ENCODE results near the gene UBXN7. TPM values are rescaled to one million over a fixed set of nuclear protein-coding genes. Genes with fewer than 3 reads are reported as not detected.
"Not testable (repeated sequence)": the region's sequence is repeated elsewhere in the genome, so short reads cannot be mapped to it uniquely, and the experiment has no call there.

The UBXN7 gene
- total RNA-seq, 6 experiments from 2014 or later: 4.9 to 22.3 (median 19.1) TPM

DNA sequence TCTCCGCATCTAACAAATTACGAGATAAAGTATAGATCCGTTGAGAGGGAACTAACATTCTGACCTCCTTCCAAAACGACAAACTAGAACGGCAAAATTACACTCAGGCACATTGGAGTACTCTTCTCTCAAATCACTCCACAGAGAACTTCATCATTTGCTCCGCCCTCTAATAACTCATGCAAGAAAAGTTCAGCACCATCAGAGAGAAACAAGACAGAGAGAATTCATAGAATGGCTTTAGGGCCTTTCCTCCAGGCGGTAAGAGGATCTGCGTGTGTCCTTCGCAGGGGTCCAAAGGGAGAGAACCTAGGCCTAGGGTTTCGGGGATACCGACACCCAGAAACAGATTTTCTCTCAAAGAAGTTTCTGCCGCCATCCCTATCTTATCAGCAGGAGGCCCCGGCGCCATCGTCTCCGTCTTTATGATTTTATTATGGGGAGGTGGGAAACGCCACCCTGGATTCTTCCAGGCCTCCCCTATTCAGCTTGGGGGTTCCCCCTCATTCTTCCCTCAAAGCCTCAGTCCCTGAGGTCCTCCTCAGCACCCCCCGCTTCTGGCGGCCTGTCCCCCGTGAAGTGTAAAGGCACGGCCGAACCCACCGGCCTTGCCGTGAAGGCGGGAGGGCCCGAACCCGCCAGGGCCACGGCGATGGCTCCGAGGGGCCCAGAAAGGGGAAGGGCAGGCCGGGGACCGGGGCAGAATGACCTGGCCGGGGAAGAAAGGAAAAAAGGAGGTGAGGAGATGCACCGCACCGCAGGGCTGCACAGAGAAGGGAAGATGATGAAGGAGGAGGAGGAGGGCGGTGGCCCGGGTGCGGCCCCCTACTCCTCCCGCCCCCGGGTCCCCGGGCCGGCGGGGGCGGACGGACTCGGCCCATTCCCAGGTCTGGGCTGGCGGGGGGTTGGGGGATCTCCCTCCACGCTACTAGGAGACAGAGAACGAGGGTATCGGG lies 768 bp downstream of the UBXN7 start:
- Histone ChIP-seq H3K27ac (peak overlapping the region; percentile 82 to 91 (median 86)), H3K27me3 (no peaks in the 10 kb centered on the region), H3K36me3 (no peaks in the 10 kb centered on the region), H3K4me3 (peak overlapping the region; percentile 95 to 99 (median 98)), H3K4me1 (no peaks in the 10 kb centered on the region), H3K9me3 (no peaks in the 10 kb centered on the region)
- ATAC-seq (peak; percentile 22 to 46 (median 36)), DNase-seq (peak; percentile 30 to 62 (median 54))
- under 1% methylated on average over 27 of the region's 50 CpGs for WGBS (ENCODE audit: insufficient coverage, low coverage, low lambda C conversion rate, missing lambda C conversion rate)
- no peak for TF ChIP-seq POLR2A (IDR thresholded peaks at IDR 0.05)
- TF ChIP-seq, protein P1, sequence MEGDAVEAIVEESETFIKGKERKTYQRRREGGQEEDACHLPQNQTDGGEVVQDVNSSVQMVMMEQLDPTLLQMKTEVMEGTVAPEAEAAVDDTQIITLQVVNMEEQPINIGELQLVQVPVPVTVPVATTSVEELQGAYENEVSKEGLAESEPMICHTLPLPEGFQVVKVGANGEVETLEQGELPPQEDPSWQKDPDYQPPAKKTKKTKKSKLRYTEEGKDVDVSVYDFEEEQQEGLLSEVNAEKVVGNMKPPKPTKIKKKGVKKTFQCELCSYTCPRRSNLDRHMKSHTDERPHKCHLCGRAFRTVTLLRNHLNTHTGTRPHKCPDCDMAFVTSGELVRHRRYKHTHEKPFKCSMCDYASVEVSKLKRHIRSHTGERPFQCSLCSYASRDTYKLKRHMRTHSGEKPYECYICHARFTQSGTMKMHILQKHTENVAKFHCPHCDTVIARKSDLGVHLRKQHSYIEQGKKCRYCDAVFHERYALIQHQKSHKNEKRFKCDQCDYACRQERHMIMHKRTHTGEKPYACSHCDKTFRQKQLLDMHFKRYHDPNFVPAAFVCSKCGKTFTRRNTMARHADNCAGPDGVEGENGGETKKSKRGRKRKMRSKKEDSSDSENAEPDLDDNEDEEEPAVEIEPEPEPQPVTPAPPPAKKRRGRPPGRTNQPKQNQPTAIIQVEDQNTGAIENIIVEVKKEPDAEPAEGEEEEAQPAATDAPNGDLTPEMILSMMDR (IDR thresholded peaks at IDR 0.05): no peak
- intact Hi-C loops (cut with DNase I): no loop called here

DNA sequence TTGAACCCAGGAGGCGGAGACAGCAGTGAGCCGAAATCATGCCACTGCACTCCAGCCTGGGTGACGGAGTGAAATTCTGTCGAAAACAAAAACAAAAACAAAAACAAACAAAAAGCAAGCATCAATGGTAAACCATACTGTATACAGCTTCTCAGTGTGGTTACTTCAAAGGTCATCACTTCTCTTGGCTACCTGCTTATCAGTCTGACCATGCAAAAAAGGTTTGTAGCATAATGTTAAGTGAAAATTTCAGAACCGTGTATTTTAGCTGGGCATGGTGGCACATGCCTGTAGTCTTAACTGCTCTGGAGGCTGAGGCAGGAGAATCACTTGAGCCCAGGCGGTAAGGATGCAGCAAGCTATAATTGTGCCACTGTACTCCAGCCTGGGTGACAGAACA lies 4.2 kb downstream of the UBXN7 start:
- TF ChIP-seq, protein P1 (IDR thresholded peaks at IDR 0.05): no peak
- no peak for TF ChIP-seq POLR2A (IDR thresholded peaks at IDR 0.05)
- H3K27ac ChIP-seq: no peak overlapping the region
- H3K9me3 ChIP-seq: no peaks in the 10 kb centered on the region
- no peak overlapping the region for H3K4me3 ChIP-seq
- WGBS (ENCODE audit: insufficient coverage, low coverage, low lambda C conversion rate, missing lambda C conversion rate): 74% methylated on average over 3 of the region's 6 CpGs
- H3K27me3 ChIP-seq: no peaks in the 10 kb centered on the region
- no peaks in the 10 kb centered on the region for H3K4me1 ChIP-seq
- no peak for DNase-seq
- intact Hi-C loops (cut with DNase I): no loop called here
- peaks cover 0 to 3% (median 0%) of the 10 kb centered on the region in 4 donors for H3K36me3 ChIP-seq
- ATAC-seq: no peak

GRCh38 chr3:196424421-196424820 lies 7.8 kb downstream of the UBXN7 start:
- DNase-seq; ATAC-seq; H3K9me3 ChIP-seq; H3K36me3 ChIP-seq; H3K27me3 ChIP-seq; H3K4me3 ChIP-seq; H3K27ac ChIP-seq; H3K4me1 ChIP-seq; intact Hi-C loops (cut with DNase I): not testable (repeated sequence)
- WGBS (ENCODE audit: insufficient coverage, low coverage, low lambda C conversion rate, missing lambda C conversion rate): 97% methylated on average over 6 of the region's 6 CpGs

- peaks cover 0 to 3% (median 0%) of the 10 kb centered on the region in 4 donors for H3K36me3 ChIP-seq
- no peaks in the 10 kb centered on the region for H3K4me1 ChIP-seq
- no peaks in the 10 kb centered on the region for H3K9me3 ChIP-seq
- intact Hi-C loops (cut with DNase I): no loop called here
- H3K27me3 ChIP-seq: no peaks in the 10 kb centered on the region
- no CpG with 5 or more reads among the region's 10 CpGs for WGBS (ENCODE audit: insufficient coverage, low coverage, low lambda C conversion rate, missing lambda C conversion rate)
- TF ChIP-seq, protein P1 (IDR thresholded peaks at IDR 0.05): no peak
- no peak for TF ChIP-seq POLR2A (IDR thresholded peaks at IDR 0.05)
- ATAC-seq (peak; percentile 26 to 52 (median 42)), DNase-seq (peak in 2 of 3 donors; percentile 31 to 58)
- no peak overlapping the region for H3K4me3 ChIP-seq
- no peak overlapping the region for H3K27ac ChIP-seq
Observed at GRCh38 chr3:196423044-196423781, 9.0 kb downstream of the UBXN7 start.

DNA sequence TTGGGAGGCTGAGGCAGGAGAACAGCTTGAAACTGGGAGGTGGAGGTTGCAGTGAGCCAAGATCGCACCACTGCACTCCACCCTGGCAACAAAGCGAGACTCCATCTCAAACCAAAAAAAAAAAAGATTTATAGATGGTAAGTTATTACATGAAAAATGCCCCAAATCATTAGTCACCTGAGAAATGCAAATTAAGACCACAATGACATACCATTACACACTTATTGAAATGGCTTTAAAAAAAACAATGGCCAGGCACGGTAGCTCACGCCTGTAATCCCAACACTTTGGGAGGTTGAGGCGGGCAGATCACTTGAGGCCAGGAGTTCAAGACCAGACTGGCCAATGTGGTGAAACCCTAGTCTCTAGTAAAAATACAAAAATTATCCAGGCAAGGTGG lies 10.6 kb downstream of the UBXN7 start:
- H3K4me3 ChIP-seq; DNase-seq; H3K9me3 ChIP-seq; H3K27me3 ChIP-seq; intact Hi-C loops (cut with DNase I); H3K4me1 ChIP-seq; H3K27ac ChIP-seq; H3K36me3 ChIP-seq; ATAC-seq: not testable (repeated sequence)
- WGBS (ENCODE audit: insufficient coverage, low coverage, low lambda C conversion rate, missing lambda C conversion rate): 96% methylated on average over 5 of the region's 5 CpGs
